ENCODE results near the gene SLC36A4.
"Not testable (repeated sequence)": the region's sequence is repeated elsewhere in the genome, so short reads cannot be mapped to it uniquely, and the experiment has no call there.

Gene SLC36A4

GRCh38 chr11:93117565-93117964 is 80.2 kb downstream of the SLC36A4 start:
- DNase-seq: no peak

GRCh38 chr11:93116641-93117441 is 81.0 kb downstream of the SLC36A4 start:
- no peak for DNase-seq

DNA sequence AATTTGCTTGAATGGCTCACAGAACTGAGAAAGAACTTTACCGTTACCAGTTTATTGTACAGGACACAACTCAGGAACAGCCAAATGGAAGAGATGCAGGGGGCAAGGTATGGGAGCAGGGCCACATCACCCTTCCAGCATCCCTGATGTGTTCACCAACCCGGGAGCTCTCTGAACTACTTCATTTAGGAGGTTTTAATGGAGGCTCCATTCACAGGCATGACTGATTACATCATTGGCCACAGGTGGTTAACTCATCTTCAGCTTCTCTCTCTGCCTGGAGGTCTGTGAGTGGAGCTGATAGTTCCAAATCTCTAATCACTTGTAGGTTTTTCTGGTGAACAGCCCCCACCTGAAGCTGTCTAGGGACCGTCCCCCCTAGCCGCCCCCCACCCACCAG is 83.5 kb downstream of the SLC36A4 start:
- no peak for DNase-seq

DNA sequence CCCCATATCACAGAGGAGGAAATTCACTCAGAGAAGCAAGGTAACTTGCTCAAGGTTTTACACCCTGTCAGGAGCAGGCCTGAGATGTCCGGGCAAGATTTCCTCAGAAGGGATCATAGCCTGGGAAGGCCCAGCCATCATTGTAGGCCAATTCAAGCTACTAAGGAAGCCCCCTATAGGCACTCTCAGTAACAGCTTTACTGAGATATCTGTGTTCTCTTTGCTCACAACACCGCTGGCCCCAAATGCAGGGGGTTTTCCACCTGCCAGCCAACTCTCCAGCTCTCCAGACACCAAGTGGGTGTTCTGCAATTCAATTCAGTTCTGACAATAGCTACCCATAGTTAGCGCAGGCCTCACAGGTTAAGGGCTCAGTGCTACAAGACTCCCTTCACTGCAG is 84.0 kb downstream of the SLC36A4 start:
- no peak for DNase-seq

GRCh38 chr11:93111147-93111546 is 86.6 kb downstream of the SLC36A4 start:
- not testable (repeated sequence) for DNase-seq

GRCh38 chr11:93100211-93100610 is 97.6 kb downstream of the SLC36A4 start:
- no peak for DNase-seq

GRCh38 chr11:93099806-93100205 is 98.0 kb downstream of the SLC36A4 start:
- DNase-seq: no peak

Data from GDM1 (cell line).